Caco-2 (cell line): ENCODE data around the gene CTNNA2. TPM values are rescaled to one million over a fixed set of nuclear protein-coding genes. Genes with fewer than 3 reads are reported as not detected.

Source experiments
- BruUV-seq: library from RNA; stranded (reverse); fragments of 400-500 nt; replicated peaks from 2 replicates; lab custom pipeline; 2021; lab: Mats Ljungman, UMichigan
- CTCF ChIA-PET: fragments of 300-600 bp; sonication (Branson Sonifier 250); formaldehyde crosslinking; loops from one replicate; lab custom pipeline; 2022; ENCODE audit warnings: antibody characterized with exemption; lab: Charles Lee
- POLR2A ChIA-PET: fragments of 300-600 bp; sonication (Branson Sonifier 250); formaldehyde crosslinking; loops from one replicate; lab custom pipeline; 2022; ENCODE audit warnings: antibody characterized with exemption; lab: Charles Lee
- DNase-seq, 2 experiments: peaks; one replicate each; pipeline versions ENCODE4 v3.0.0 to v3.0.0-alpha.2; 2020 to 2022
- H3K27me3 ChIP-seq: replicated peaks from 2 replicates; pipeline ENCODE4 v1.6.0; 2011; ENCODE audit warnings: low read length; ENCODE audit not compliant: control insufficient read depth, insufficient read depth
- H3K36me3 ChIP-seq: 2 replicates; pipeline ENCODE4 v1.5.1; 2011; ENCODE audit warnings: low read length; ENCODE audit not compliant: control insufficient read depth, insufficient read depth
- H3K4me1 ChIP-seq: fragments of 250-450 bp; sonication (Bioruptor Pico); 2 replicates; pipeline ENCODE4 v1.5.1; 2020; ENCODE audit warnings: mild to moderate bottlenecking
- H3K4me3 ChIP-seq: 2 replicates; pipeline ENCODE4 v1.5.1; 2011; ENCODE audit warnings: low read depth, mild to moderate bottlenecking, control low read depth, low read length
- H3K9me3 ChIP-seq: fragments of 250-450 bp; sonication (Bioruptor Pico); 2 replicates; pipeline ENCODE4 v1.5.1; 2020; ENCODE audit warnings: mild to moderate bottlenecking, moderate library complexity
- H3K27ac Mint-ChIP-seq: one replicate; pipeline ENCODE4 v1.8.0; 2022; ENCODE audit warnings: mixed read lengths; ENCODE audit not compliant: unreplicated experiment
- H3K27me3 Mint-ChIP-seq: one replicate; pipeline ENCODE4 v1.8.0; 2022; ENCODE audit warnings: mixed read lengths; ENCODE audit not compliant: insufficient read depth, unreplicated experiment
- H3K36me3 Mint-ChIP-seq: one replicate; pipeline ENCODE4 v1.8.0; 2022; ENCODE audit warnings: mild to moderate bottlenecking, mixed read lengths; ENCODE audit not compliant: insufficient read depth, unreplicated experiment
- H3K4me1 Mint-ChIP-seq: one replicate; pipeline ENCODE4 v1.8.0; 2022; ENCODE audit warnings: low read depth, mixed read lengths; ENCODE audit not compliant: unreplicated experiment
- H3K4me3 Mint-ChIP-seq: one replicate; pipeline ENCODE4 v1.8.0; 2022; ENCODE audit warnings: mild to moderate bottlenecking, moderate library complexity, mixed read lengths; ENCODE audit not compliant: unreplicated experiment
- H3K9me3 Mint-ChIP-seq: one replicate; pipeline ENCODE4 v1.8.0; 2022; ENCODE audit warnings: mixed read lengths; ENCODE audit not compliant: unreplicated experiment
- intact Hi-C: fragments of 100-400 bp; cut with micrococcal nuclease; formaldehyde crosslinking; loops from one replicate; pipeline ENCODE4 v1.10.0; 2022; ENCODE audit not compliant: unreplicated experiment
- total RNA-seq: library from RNA; stranded (reverse); gene quantifications from 2 replicates; pipeline ENCODE4 v1.2.3, GENCODE V29; 2022
- TF ChIP-seq, protein P1 (sequence below), 2 experiments: fragments of 200-600 bp in 1 of 2; IDR thresholded peaks; 1 replicate in 1 of 2; 2 replicates in 1 of 2; pipeline versions ENCODE4 v1.5.1 to v1.8.0; 2011 to 2022; ENCODE audit warnings: antibody characterized with exemption in 1 of 2, control low read depth in 1 of 2, inconsistent platforms in 1 of 2, low read depth in 1 of 2, low read length in 1 of 2, mild to moderate bottlenecking in 1 of 2, moderate library complexity in 1 of 2; ENCODE audit not compliant: insufficient read depth in 1 of 2, severe bottlenecking in 1 of 2, unreplicated experiment in 1 of 2

Gene CTNNA2
- total RNA-seq, 1 experiment from 2014 or later, result not detected

DNA sequence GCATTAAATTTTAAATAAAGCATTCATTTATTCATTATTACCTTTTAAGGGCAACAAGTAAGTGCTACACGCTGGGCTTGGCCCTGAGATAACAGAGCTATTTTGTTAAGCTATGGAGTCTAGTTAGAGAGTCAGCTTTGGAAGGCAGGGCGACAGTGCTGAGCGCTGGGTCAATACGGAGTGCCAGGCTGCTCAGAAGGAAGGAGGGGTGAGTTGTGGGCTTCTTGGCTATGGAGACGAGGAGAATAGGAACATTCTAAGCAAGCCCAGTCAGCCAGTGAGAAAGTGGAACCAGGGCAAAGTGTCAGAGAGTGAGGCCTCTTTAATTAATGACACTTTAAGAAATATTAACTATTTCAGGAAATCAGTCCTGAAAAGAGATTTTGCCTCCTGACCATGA, 503.3 kb downstream of the CTNNA2 start:
- no peak for DNase-seq
- Histone ChIP-seq H3K36me3 (no peaks in the 10 kb centered on the region), H3K4me3 (no peak overlapping the region), H3K9me3 (no peaks in the 10 kb centered on the region), H3K27me3 (no peaks in the 10 kb centered on the region), H3K4me1 (no peaks in the 10 kb centered on the region)
- POLR2A ChIA-PET, result no interaction called here
- CTCF ChIA-PET, result no interaction called here
- Mint-ChIP-seq H3K36me3 (no peaks in the 10 kb centered on the region), H3K4me1 (no peaks in the 10 kb centered on the region), H3K27ac (no peak overlapping the region), H3K27me3 (no peaks in the 10 kb centered on the region), H3K4me3 (no peak overlapping the region), H3K9me3 (no peaks in the 10 kb centered on the region)
- TF ChIP-seq, protein P1, sequence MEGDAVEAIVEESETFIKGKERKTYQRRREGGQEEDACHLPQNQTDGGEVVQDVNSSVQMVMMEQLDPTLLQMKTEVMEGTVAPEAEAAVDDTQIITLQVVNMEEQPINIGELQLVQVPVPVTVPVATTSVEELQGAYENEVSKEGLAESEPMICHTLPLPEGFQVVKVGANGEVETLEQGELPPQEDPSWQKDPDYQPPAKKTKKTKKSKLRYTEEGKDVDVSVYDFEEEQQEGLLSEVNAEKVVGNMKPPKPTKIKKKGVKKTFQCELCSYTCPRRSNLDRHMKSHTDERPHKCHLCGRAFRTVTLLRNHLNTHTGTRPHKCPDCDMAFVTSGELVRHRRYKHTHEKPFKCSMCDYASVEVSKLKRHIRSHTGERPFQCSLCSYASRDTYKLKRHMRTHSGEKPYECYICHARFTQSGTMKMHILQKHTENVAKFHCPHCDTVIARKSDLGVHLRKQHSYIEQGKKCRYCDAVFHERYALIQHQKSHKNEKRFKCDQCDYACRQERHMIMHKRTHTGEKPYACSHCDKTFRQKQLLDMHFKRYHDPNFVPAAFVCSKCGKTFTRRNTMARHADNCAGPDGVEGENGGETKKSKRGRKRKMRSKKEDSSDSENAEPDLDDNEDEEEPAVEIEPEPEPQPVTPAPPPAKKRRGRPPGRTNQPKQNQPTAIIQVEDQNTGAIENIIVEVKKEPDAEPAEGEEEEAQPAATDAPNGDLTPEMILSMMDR (IDR thresholded peaks at IDR 0.05; ENCODE audit: insufficient read depth in 1 of 2, low read depth in 1 of 2, low read length in 1 of 2, severe bottlenecking in 1 of 2, unreplicated experiment in 1 of 2), result no peak
- BruUV-seq, result no TSS peak
- intact Hi-C loops, result no loop called here

DNA sequence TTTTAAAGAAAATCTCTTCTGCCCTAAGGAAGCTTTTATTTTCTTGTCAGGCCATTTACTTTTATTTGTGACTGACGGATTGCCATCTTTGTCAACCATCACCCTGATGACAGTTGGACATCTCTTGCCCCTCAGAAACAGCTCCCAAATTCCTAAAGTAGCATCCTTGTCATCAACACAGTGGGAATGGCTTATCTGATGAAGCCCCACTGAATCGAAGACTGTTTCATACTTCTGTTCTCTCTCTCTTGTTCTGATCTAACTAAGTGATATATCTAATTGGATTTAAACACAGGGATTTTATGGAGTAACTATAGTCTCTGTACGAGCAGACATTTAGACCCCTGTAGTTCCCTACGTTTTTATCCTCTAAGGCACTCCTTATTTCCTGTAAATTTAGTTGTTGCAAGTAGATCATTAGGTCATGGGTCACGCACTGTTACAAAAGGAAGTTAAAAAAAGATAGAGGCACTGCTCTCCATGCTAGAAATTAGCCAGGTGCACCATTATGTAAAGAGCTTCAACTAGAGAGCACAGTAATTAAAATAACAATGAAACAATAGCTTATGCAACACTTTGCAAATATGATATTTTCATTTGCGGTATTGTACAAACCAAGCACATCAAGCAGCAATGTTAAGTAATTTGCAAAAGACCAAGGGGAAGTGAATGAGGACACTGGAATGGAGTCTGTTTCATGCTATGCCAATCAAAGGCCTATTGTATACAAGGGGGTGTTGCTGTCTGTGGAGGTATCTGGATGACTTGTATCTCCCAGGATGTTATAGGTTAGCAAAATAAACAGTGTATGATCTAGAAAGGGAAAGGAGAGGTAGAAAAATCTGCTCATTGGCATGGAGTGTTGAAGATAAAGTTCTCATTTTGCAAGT, 507.0 kb downstream of the CTNNA2 start:
- DNase-seq, result no peak
- no peaks in the 10 kb centered on the region for H3K4me1 Mint-ChIP-seq
- no peaks in the 10 kb centered on the region for H3K27me3 Mint-ChIP-seq
- Histone ChIP-seq H3K36me3 (no peaks in the 10 kb centered on the region), H3K9me3 (no peaks in the 10 kb centered on the region), H3K4me3 (no peak overlapping the region), H3K27me3 (no peaks in the 10 kb centered on the region), H3K4me1 (no peaks in the 10 kb centered on the region)
- ChIA-PET CTCF (interaction anchor here (0.6 kb wide), 2 partner anchors 126 to 479 kb away, joined by 3 to 4 read pairs; no protein-coding TSS in a partner anchor), POLR2A (no interaction called here)
- no peak overlapping the region for H3K4me3 Mint-ChIP-seq
- intact Hi-C loops, result no loop called here
- H3K36me3 Mint-ChIP-seq, result no peaks in the 10 kb centered on the region
- H3K27ac Mint-ChIP-seq, result no peak overlapping the region
- TF ChIP-seq, protein P1 (IDR thresholded peaks at IDR 0.05; ENCODE audit: insufficient read depth in 1 of 2, low read depth in 1 of 2, low read length in 1 of 2, severe bottlenecking in 1 of 2, unreplicated experiment in 1 of 2), result no peak
- BruUV-seq, result no TSS peak
- H3K9me3 Mint-ChIP-seq, result peaks cover 6% of the 10 kb centered on the region

DNA sequence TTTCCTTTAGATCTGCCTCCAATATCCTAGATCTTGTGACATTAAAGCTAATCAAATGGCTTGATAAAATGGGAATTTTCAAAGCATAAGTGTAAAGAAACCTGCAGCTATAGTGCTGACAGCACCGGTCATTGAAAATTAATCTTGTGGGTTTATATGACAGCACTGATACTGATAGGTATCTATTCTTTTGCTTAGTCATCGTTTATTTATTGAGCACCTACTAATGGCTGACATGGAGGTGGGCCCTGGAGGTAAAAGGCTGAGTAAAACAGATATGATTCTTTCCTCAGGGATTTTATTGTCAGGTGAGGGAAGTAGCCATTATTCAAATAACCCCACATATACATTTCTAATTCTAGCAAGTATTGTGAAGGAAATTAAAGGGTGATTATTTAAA, 509.2 kb downstream of the CTNNA2 start:
- Mint-ChIP-seq H3K4me3 (no peak overlapping the region), H3K27ac (no peak overlapping the region), H3K27me3 (peaks cover 5% of the 10 kb centered on the region), H3K36me3 (no peaks in the 10 kb centered on the region), H3K9me3 (peaks cover 6% of the 10 kb centered on the region), H3K4me1 (no peaks in the 10 kb centered on the region)
- TF ChIP-seq, protein P1 (IDR thresholded peaks at IDR 0.05; ENCODE audit: insufficient read depth in 1 of 2, low read depth in 1 of 2, low read length in 1 of 2, severe bottlenecking in 1 of 2, unreplicated experiment in 1 of 2), result no peak
- H3K9me3 ChIP-seq, result no peaks in the 10 kb centered on the region
- ChIA-PET POLR2A (no interaction called here), CTCF (no interaction called here)
- H3K36me3 ChIP-seq, result no peaks in the 10 kb centered on the region
- no peak for DNase-seq
- no peaks in the 10 kb centered on the region for H3K27me3 ChIP-seq
- H3K4me1 ChIP-seq, result no peaks in the 10 kb centered on the region
- H3K4me3 ChIP-seq, result no peak overlapping the region
- intact Hi-C loops, result no loop called here
- BruUV-seq, result no TSS peak
